Hippocampal formation (tissue), 2 donors: ENCODE data around the gene SH3PXD2B.
A peak's percentile ranks its signal among the peaks of the same experiment; 100 is the strongest.

Experiments
- DNase-seq, 2 donors: peaks; one replicate each; lab custom pipeline; 2025; lab: John Stamatoyannopoulos, UW

SH3PXD2B gene

DNA sequence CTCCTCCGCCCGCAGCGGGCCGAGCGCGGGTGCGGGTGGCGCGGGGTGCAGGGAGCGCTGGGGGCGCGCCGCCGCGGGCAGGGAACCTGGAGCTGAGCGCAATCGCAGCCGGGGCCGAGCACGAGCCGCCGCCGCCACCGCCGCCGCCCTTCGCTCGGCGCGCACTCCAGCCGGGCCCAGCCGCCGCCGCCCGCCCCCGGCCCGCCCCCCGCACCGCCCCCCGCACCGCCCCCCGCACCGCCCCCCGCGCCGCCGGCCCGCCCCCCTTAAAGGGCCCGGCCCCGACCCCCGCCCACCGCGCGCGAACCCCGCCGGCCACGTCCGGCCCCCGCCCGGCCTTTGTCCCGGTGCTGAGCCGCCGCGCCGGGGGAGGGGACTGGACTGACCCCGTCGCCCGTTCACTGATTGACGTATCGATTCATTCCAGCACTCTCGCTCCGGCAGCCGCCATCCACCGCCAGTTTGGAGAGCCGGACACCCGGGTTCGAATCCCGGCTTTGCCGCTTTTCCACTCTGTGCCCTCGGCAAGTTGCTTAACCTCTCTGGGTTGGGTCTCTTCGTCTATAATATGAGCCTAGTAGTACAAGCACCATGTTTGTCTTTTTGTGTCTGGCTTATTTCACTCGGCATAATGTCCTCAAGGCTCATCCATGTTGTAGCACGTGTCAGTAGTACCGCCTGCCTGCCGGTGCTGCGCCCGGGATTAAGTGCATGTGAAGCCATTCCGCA lies at the start of gene SH3PXD2B:
Gene SH3PXD2B (minus strand): TSS at position 168 of the 729 bp plus-strand sequence. CDS start 173 bp downstream, outside the sequence.
- peak in 1 of 2 donors; percentile 71 for DNase-seq

DNA sequence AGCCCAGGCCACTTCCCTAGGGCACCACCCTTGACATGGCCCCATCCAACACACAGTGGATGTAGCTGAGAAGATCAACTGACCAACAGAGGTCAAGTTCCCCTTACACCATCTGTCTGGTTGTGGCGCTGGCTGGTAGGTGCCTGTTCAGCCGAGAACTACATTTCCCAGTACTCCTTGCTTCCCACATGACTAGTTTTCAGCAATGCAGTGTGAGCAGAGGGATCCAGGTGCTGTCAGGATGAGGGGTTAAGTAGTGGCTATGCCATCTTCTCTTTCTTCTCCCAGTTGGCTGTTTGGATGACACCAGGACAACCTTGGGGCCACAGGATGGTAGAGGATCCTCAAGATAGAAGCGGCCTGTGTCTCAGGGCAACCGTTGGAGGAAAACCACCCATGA lies 48.6 kb upstream of the SH3PXD2B start:
- DNase-seq, result no peak

DNA sequence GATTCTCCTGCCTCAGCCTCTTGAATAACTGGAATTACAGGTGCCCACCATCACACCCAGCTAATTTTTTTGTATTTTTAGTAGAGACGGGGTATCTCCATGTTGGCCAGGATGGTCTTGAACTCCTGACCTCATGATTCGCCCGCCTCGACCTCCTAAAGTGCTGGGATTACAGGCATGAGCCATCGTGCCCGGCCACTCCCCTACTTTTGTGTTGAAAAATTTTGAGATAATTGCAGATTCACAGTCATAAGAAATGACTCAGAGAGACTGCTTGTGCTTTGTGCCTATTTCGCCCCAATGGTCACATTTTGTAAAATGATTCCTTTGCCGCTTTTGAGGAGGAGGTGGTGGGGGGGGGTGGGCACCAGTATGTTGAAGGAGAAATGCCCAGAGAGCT lies 48.1 kb upstream of the SH3PXD2B start:
- no peak for DNase-seq

DNA sequence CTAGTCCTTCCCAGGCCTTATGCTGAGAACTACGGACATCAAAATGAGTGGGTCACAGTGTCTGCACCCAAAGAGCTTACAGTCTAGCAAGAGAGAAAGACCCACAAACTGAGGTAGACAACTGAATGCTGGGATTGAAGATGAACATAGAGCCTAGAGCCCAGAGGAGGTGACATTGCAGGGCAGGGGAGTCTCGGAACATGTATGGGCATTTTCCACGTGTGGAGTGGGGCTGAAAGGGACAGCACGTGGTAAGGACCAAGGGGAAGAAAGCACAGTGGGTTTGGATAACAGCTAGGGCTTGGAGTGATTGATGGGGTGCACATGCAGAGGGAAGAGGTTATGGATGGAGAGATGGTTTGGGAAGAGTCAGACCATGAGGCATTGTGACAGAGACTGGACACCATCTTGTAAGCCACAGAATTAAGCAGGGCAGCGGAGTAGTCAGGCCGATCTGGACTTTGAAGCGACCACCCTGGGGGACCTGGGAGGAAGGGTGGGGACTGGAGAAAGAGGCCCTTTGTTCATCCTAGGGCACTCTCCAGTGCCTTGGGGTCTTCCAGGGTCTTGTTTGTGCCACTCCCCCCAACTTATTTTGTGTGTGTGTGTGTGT lies 47.5 kb upstream of the SH3PXD2B start:
- no peak for DNase-seq

DNA sequence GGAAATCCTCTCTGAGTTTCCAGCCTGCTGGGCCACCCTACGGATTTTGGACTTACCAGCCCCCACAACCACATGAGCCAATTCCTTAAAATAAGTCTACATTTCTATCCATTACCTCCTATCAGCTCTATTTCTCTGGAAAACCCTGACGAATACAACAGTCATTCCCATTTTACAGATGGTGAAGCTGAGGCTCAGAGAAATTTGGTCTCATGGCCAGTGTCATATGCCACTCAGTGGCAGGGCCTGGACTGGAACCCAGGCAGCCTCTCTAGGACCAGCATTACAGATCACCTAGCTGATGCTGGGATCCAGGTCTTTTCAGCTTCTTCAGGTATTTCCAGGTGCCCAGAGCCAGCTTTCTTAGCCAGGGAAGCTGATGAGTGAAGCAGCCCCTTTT lies 45.0 kb upstream of the SH3PXD2B start:
- DNase-seq, result no peak

DNA sequence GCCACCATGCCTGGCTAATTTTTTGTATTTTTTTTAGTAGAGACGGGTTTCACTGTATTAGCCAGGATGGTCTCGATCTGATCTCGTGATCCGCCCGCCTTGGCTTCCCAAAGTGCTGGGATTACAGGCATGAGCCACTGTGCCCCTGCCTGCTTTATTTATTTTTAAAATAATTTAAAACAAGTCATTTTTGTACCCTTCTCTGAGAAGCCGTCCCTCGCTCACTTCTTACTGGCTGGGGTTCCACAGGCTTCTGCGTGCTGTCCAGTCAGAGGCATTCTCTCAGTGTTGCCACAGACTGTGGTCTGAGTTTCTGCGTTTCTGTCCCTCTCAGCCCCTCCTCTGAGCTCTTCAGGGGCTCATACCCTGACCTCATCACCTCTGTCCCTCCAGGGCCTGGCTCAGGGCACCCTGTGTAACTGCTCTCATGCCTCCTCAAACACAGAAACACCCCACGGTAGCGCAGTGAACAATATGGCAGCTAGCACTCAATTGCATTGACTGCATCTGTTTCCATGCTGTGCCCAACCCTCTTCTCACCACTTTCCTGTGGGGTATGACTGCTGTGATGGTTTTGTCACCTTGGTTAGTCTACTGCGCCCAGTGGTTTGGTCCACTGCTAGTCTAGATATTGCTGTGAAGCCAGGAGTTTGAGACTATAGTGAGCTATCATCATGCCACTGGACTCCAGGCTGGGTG lies 44.3 kb upstream of the SH3PXD2B start:
- DNase-seq, result no peak

DNA sequence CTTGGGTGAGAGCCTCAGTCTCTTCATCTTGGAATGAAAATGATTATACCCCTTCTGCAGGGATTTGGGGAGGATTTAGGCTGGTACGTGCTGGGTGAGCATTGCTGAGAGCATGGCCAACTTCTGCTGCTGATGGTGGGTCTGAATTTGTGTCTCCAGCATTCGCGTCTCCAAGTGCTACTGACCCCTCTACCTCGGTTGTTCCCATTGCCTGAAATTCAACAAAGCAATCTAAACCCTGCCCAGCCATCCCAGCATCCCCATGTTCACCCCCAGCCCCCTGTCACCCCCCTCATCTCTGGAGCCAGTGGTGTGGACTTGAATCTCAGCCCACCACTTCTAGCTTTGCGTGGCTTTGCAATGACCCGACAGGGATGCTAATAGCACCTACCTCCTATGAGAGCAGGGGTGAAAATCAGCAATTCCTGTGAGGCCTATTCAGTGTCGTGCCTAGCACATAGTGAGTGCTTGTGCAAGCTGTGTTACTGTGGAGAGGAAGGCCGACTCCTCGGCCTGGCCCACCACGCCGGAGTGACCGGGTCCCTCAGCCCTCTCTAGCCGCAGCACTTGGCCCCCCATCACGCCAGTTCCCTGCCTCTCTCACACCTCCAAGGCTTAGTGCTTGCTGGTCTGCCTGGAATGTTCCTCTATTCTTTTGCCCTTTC lies 43.4 kb upstream of the SH3PXD2B start:
- no peak for DNase-seq

DNA sequence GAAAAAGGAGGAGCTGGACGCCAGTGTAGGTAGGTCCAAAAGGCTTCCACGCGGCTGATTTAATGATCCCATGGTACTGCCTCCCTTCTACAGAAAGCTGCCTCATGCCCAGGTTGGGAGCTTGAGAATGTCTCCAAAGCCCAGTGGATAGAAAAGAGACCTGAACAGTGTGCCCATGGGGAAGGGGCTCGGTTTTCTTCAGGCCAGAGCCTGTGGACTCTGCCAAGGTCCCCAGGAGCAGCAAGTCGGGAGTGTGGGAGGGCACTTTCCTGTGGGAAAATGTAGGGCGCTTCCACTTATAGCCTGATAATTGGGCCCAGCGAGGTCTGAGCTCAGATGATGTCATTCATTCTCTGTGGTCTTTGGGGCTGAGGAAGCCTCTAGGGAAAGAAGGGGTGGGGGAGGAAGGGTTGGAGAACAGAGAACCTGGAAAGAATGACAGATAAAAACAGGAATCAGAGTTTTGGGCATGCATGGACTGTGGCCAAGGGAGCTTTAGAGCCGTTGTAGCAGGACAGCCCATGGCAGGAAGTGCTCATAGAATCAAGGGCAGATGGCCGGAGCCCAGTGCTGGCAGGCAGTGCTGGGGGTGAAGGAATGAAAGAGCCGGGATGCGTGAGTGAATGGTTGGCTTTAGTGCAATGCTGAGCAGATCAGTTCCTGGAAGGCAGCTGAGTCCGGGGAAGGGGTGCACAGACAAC lies 42.5 kb upstream of the SH3PXD2B start:
- peak in 1 of 2 donors; percentile 45 for DNase-seq

DNA sequence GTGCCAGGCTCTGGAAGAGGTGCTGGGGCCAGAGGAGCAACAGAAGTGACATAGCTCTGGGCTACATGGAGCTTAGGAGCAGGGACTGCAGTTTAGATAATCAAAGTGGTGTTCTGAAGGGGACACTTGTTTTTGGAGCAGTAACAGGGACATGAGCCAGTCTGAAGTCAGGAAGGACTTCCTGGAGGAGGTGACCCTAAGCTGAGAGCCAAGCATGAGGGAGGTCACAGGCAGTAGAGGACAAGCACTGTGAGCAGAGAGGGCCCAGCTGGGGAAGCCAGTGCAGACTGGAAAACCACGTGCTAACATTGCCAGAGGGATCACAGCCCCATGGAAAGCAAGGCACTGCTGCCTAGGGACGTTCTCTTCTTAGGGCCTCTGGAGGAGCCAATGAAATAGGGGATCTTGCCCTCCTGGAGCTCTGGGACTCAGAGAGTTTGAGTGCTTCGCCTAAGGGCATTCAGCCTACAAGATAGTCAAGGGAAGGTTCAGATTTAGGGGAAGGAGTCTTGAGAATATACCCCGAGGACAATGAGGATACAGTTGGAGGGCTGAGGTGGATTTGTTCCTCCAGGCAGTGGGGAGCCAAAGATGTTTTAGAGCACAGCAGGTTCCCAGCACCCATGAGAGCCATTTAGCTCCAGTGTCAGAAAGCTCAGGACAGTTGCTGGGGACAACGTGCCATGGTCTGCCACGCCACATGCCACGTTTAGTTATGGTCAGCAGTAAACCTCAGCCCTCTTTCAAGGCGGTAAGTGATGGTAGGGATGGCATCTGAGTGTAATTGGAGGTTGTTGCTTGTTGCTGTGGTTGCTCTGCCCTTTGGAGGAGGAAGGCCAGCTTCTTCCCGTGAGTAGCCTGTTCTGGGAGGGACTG lies 40.5 kb upstream of the SH3PXD2B start:
- no peak for DNase-seq

DNA sequence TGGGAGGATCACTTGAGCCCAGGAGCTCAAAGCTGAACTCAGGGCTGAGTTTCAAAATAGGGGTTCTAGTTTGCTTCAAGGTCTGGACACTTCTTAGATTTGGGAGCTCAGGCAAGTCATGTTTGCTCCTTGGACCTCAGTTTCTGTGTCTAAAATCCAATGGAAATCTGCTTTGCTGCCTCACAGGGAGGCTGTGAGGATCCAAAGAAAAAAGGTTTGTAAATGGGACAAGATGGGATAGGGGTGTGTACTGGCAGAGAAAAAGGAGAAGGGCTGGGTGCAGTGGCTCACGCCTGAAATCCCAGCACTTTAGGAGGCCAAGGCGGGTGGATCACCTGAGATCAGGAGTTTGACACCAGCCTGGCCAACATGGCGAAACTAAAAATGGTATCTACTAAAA lies 39.6 kb upstream of the SH3PXD2B start:
- DNase-seq, result no peak

DNA sequence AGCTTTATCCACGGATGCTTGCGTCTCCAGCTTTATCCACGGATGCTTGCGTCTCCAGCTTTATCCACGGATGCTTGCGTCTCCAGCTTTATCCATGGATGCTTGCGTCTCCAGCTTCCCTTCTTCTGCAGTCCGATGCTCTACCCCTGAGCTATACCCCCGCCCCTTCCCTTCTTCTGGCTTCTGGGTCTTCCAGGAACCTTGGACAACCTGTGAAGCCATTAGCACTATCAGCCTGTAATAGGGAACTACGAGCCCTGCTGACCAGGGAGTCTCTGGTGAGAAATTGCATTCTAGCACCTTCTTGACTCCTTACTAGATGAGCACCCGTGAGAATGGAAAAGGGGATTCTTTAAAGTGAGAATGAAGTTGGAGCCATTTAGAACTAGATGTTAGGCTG lies 39.1 kb upstream of the SH3PXD2B start:
- no peak for DNase-seq

DNA sequence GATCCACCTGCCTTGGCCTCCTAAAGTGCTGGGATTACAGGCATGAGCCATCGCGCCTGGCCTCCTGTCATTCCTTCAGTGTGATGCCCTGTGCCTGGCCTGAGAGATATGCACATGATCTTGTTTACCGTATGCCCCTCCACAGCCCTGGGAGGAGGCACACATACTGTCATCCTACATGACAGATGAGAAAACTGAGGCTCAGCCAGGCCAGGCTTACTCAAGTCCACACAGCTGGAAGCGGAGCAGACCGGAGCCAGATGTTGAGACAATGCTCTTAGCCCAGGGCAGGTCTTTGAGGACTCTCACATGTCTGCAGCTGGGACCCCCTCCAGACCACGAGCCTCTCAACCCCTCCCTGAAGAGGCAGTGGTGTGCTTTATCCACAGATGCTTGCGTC lies 38.7 kb upstream of the SH3PXD2B start:
- DNase-seq, result no peak

DNA sequence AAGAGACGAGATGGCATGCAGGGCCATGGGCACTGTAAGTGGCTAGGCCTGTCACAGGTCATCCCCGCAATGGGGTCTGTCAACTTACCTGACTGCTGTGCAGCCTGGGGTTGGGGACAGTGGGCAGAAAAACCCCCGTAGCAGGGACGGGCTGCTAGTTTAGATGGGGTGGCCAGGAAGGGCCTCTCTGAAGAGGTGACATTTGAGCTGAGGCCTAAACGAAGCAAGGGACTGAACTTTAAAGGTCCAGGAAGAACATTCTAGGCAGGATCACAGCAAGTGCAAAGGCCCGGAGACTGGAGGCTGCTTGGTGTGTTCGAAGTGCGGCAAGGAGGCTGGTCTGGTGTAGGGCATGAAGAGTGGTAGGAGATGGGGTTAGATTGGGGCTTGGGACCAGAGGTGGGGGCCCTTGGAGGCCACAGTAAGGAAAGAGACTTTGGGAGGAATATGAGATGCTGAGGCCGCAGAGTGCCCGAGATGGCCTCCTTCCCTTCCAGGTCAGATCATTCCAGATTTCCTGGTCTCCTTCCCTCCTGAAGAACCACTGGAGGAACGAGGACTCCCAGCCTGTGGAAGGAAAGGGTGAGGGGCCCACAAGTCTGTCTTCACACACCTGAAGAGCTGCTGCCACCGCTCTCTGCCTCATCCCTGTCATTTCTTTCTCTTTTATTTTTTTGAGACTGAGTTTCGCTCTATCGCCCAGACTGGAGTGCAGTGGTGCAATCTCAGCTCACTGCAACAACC lies 37.9 kb upstream of the SH3PXD2B start:
- no peak for DNase-seq

DNA sequence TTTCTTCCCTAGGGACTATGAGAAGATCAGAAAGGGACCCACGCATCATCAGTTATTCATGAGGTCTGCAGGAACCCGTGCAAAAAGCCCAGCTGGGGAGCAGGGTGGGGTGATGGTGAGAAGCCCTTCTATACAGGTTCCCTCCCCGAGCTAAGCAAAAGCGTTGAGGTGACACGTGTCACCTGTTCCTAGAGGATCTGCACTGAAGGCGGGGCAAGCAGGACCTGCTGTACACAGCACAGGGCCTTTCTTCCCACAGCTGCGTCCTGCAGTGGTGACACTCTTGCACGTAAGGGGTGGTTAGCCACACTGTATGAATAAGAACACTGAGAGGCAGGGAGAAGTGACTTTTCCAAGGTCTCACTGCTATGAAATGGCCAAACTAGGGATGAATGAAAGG lies 37.2 kb upstream of the SH3PXD2B start:
- DNase-seq, result no peak

DNA sequence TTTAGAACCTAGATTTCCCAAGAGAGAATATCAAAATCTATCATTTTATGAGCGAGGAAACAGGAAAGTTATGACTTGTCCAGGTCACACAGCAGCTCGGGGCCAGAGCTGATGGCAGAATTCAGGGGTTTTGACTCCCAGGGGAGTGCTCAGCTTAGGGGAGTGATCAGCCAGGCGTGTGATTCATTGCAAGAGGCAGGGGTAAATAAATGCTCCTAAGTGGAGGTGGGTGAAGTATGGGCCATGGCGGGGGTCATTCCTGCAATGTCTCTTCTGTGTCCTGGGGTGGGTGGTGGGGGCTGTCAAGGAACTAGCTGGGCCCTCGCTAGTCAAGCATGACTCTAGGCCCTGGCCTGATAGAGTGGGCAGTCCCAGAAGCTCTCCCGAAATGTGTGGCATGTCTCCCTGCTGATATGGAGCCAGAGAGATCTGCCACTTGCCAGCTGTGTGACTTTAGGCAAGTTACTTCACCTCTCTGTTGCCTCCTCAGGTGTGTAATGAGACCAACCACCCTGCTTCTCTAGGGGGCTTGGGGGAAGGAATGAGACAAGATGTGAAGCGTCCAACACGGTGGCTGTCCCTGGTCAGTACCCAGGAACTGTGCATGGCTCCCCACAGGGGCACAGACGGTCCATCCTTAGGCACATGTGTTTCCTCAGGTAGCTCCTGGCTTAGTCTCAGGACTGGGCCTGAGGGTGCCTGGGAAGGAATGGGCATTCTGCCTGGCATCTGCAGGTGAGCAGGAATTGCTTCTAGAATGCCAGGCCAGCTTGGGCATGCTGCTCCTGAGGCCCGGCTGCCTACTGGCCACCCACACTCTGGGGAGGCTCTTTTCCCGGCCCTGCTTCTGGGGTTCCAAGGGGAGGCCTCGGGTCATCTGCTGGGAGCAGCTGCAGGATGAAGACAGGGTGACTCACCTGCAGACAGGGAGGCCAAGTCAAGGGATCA lies 36.5 kb upstream of the SH3PXD2B start:
- DNase-seq, result no peak

DNA sequence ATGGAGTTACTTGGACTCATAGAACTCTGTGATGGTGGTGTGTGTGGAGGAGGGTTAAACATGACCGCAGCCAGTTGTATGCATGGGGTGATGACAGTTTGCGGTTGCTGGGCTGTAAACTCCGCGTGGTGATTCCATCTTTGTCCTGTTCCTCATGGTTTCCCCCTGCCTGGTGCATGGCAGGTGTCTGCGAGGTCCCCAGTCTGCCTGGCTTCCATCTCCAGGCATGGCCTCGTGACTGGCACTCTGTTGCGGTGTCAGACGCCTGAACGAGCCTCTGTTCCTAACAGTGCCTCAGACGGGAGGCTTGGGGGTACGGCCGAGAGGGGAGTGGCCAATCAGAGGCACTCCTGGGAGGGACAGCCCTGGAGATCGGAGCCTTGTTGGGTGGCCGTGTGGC lies 33.9 kb upstream of the SH3PXD2B start:
- no peak for DNase-seq

DNA sequence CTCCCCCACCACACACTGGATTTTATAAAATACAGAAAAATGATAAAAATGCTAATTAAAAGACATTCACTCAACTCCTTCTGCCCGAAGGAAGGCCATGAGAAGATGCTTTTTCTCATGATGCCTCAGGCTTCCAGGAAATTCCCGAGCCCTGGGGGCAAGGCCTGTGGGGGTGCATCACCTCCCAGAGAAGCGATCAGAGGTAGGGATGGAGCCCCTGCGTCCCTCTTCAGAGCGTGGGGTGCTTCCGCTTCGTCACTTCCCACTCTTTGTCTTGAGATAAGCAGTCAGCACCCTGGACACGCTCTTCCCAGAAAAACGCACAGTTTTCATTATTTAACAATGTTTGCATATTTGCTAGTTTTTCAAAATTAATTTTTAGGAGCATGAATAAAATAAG lies 33.3 kb upstream of the SH3PXD2B start:
- DNase-seq, result no peak

DNA sequence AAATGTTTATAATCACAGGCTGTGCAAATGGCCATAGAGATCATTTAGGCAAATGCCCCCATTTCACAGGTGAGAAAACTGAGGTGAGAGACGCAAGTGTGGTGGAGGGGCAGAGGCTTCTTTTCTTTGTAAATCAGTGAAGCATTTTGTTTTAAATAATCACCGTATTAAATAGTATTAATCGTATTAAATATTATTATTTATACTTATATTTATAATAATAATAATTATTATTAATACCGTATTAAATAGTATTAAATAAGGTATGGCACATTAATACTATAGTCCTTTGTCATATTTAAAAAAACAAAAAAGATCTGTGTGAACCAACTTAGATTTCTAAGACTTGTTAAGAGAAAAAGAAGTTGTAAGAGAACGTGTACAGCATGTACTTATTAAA lies 32.6 kb upstream of the SH3PXD2B start:
- DNase-seq, result no peak

DNA sequence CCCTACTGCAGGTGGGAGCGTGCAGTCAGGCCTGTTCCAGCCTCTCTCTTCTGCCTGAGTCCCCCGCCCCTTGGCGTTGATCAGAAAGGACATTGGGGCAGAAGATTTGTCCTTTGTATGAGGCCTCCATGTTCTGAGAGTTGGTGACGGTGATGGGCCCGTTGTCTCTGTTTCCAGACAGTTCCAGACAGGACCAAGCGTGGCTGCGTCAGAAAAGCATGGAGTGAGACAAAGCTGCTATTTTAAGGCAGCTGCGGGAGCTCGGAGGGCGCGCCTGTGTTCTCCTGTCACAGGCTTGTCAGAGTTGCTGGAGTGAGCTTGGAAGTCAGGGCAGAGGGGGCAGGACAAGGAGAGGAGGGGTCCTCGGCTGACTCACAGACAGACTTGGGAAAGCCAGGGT lies 32.1 kb upstream of the SH3PXD2B start:
- DNase-seq, result no peak
